Small intestine (tissue), 7 donors: ENCODE data around the gene DCAF10. TPM values are rescaled to one million over a fixed set of nuclear protein-coding genes. Genes with fewer than 3 reads are reported as not detected.
"Not testable (repeated sequence)": the region's sequence is repeated elsewhere in the genome, so short reads cannot be mapped to it uniquely, and the experiment has no call there.

Source experiments
- DNase-seq, 2 donors: peaks; one replicate each; pipeline versions ENCODE4 v3.0.0 to v3.0.0-alpha.2; 2013
- FAIRE-seq: peaks from 2 replicates; lab custom pipeline; 2012; peaks lifted over from hg19 to GRCh38; lab: Jason Lieb, UNC
- H3K27ac ChIP-seq, 3 donors: one replicate each; pipeline ENCODE4 v1.5.1; 2013; ENCODE audit warnings: low read length in 2 of 3, mild to moderate bottlenecking in 2 of 3, control low read depth in 1 of 3, inconsistent platforms in 1 of 3, low read depth in 1 of 3, moderate library complexity in 1 of 3
- H3K27me3 ChIP-seq, 3 donors: one replicate each; pipeline ENCODE4 v1.6.1; 2013; ENCODE audit warnings: low read length in 3 of 3, inconsistent platforms in 1 of 3; ENCODE audit not compliant: control insufficient read depth in 3 of 3, insufficient read depth in 3 of 3
- H3K36me3 ChIP-seq, 3 donors: one replicate each; pipeline ENCODE4 v1.6.1; 2013; ENCODE audit warnings: low read length in 3 of 3, inconsistent platforms in 1 of 3, low read depth in 1 of 3, mild to moderate bottlenecking in 1 of 3, moderate library complexity in 1 of 3; ENCODE audit not compliant: control insufficient read depth in 3 of 3, insufficient read depth in 2 of 3
- H3K4me1 ChIP-seq, 3 donors: one replicate each; pipeline ENCODE4 v1.6.1; 2013; ENCODE audit warnings: low read length in 2 of 3, inconsistent platforms in 1 of 3, low read depth in 1 of 3, mild to moderate bottlenecking in 1 of 3, moderate library complexity in 1 of 3; ENCODE audit not compliant: control insufficient read depth in 3 of 3, insufficient read depth in 2 of 3
- H3K4me3 ChIP-seq, 3 donors: one replicate each; pipeline ENCODE4 v1.5.1; 2013; ENCODE audit warnings: low read length in 3 of 3, control low read depth in 1 of 3, inconsistent platforms in 1 of 3, low read depth in 1 of 3, mild to moderate bottlenecking in 1 of 3, moderate library complexity in 1 of 3
- H3K9me3 ChIP-seq, 2 donors: one replicate each; pipeline ENCODE4 v1.6.1; 2013; ENCODE audit warnings: low read depth in 1 of 2, low read length in 1 of 2; ENCODE audit not compliant: control insufficient read depth in 2 of 2, insufficient read depth in 1 of 2
- WGBS, 3 donors: extraction: QIAGEN DNeasy Blood & Tissue Kit; methylation state at CpG; one replicate each; pipeline ENCODE4 v1.1.7; 2013; 5-methylcytosine and 5-hydroxymethylcytosine counted together
- polyA plus RNA-seq, 4 donors: library from polyadenylated mRNA; stranded (reverse) in 3 of 4; unstranded in 1 of 4; fragments of 200-250 nt in 3 of 4; fragments of 120-200 nt in 1 of 4; gene quantifications; one replicate each; pipeline versions ENCODE4 v1.2.1 to v1.2.3, GENCODE V29; 2013
- donor health status: healthy with polysubstance abuse.
- donor health status: control.
- donor health status: control.
- donor health status: Bipolar disorder and iron deficiency.
- donor health status: healthy.

Gene DCAF10
- polyA plus RNA-seq, 4 donors, result 5.6 to 21.8 (median 7.5) TPM

- no peak overlapping the region for H3K4me3 ChIP-seq
- H3K27ac ChIP-seq, result no peak overlapping the region
- H3K27me3 ChIP-seq, result no peaks in the 10 kb centered on the region
- no peaks in the 10 kb centered on the region for H3K4me1 ChIP-seq
- FAIRE-seq (no peak), DNase-seq (no peak)
- H3K9me3 ChIP-seq, result no peaks in the 10 kb centered on the region
- peaks cover 8 to 17% (median 9%) of the 10 kb centered on the region in 3 donors for H3K36me3 ChIP-seq
- 92 to 96% (median 95%) methylated on average over 1 of the region's 1 CpG for WGBS, 3 donors
Observed at GRCh38 chr9:37859043-37859442, 58.4 kb downstream of the DCAF10 start.

- H3K4me1 ChIP-seq, result no peaks in the 10 kb centered on the region
- FAIRE-seq (no peak), DNase-seq (no peak)
- 88 to 95% (median 92%) methylated on average over 3 of the region's 3 CpGs for whole genome bisulfite sequencing, 3 donors
- peaks cover 8 to 10% (median 9%) of the 10 kb centered on the region in 3 donors for H3K36me3 ChIP-seq
- no peak overlapping the region for H3K27ac ChIP-seq
- no peaks in the 10 kb centered on the region for H3K27me3 ChIP-seq
- H3K4me3 ChIP-seq, result no peak overlapping the region
- H3K9me3 ChIP-seq, result no peaks in the 10 kb centered on the region
Observed at GRCh38 chr9:37862530-37862929, 61.9 kb downstream of the DCAF10 start.

GRCh38 chr9:37870081-37870798 lies 69.6 kb downstream of the DCAF10 start:
- 91 to 93% (median 93%) methylated on average over 5 of the region's 5 CpGs for WGBS, 3 donors
- no peaks in the 10 kb centered on the region for H3K9me3 ChIP-seq
- FAIRE-seq (no peak), DNase-seq (no peak)
- peaks cover 0 to 2% (median 0%) of the 10 kb centered on the region in 3 donors for H3K36me3 ChIP-seq
- no peak overlapping the region for H3K27ac ChIP-seq
- no peak overlapping the region for H3K4me3 ChIP-seq
- H3K27me3 ChIP-seq, result no peaks in the 10 kb centered on the region
- no peaks in the 10 kb centered on the region for H3K4me1 ChIP-seq

- no peak overlapping the region for H3K27ac ChIP-seq
- FAIRE-seq, result no peak
- H3K9me3 ChIP-seq, result no peaks in the 10 kb centered on the region
- H3K4me3 ChIP-seq, result no peak overlapping the region
- peak in 1 of 2 donors; percentile 12 for DNase-seq
- H3K27me3 ChIP-seq, result no peaks in the 10 kb centered on the region
- peaks cover 0 to 2% (median 0%) of the 10 kb centered on the region in 3 donors for H3K36me3 ChIP-seq
- no peaks in the 10 kb centered on the region for H3K4me1 ChIP-seq
- WGBS, 3 donors, result 59 to 67% (median 66%) methylated on average over 5 of the region's 5 CpGs
Observed at GRCh38 chr9:37870799-37871176, 70.2 kb downstream of the DCAF10 start.

GRCh38 chr9:37873955-37874354 lies 73.4 kb downstream of the DCAF10 start:
- peaks cover 0 to 3% (median 0%) of the 10 kb centered on the region in 3 donors for H3K36me3 ChIP-seq
- H3K27ac ChIP-seq, result no peak overlapping the region
- no peaks in the 10 kb centered on the region for H3K4me1 ChIP-seq
- WGBS, 3 donors, result 96 to 97% (median 96%) methylated on average over 2 of the region's 2 CpGs
- no peaks in the 10 kb centered on the region for H3K27me3 ChIP-seq
- no peak for FAIRE-seq
- H3K4me3 ChIP-seq, result no peak overlapping the region
- DNase-seq, result no peak
- peaks cover 0 to 10% of the 10 kb centered on the region in 2 donors for H3K9me3 ChIP-seq

GRCh38 chr9:37876376-37876775 lies 75.8 kb downstream of the DCAF10 start:
- Histone ChIP-seq H3K4me1 (no peaks in the 10 kb centered on the region), H3K4me3 (no peak overlapping the region), H3K27me3 (no peaks in the 10 kb centered on the region), H3K9me3 (peaks cover 0 to 10% of the 10 kb centered on the region in 2 donors), H3K27ac (no peak overlapping the region), H3K36me3 (peaks cover 2 to 18% (median 2%) of the 10 kb centered on the region in 3 donors)
- WGBS, 3 donors, result 82 to 100% (median 97%) methylated on average over 1 of the region's 1 CpG
- DNase-seq (no peak), FAIRE-seq (no peak)

- Histone ChIP-seq H3K9me3 (peaks cover 0 to 10% of the 10 kb centered on the region in 2 donors), H3K27ac (no peak overlapping the region), H3K4me1 (no peaks in the 10 kb centered on the region), H3K27me3 (no peaks in the 10 kb centered on the region), H3K4me3 (no peak overlapping the region), H3K36me3 (peaks cover 2 to 29% (median 2%) of the 10 kb centered on the region in 3 donors)
- FAIRE-seq (no peak), DNase-seq (no peak)
- 92 to 97% (median 94%) methylated on average over 2 of the region's 2 CpGs for WGBS, 3 donors
Observed at GRCh38 chr9:37880916-37881479, 80.4 kb downstream of the DCAF10 start.

GRCh38 chr9:37887977-37888583 lies 87.5 kb downstream of the DCAF10 start:
- not testable (repeated sequence) for H3K27ac ChIP-seq, H3K9me3 ChIP-seq, H3K4me1 ChIP-seq, DNase-seq, H3K4me3 ChIP-seq, FAIRE-seq, H3K27me3 ChIP-seq
- WGBS, 3 donors, result 85 to 94% (median 88%) methylated on average over 9 to 11 of the region's 11 CpGs
- peaks cover 0 to 32% (median 9%) of the 10 kb centered on the region in 3 donors for H3K36me3 ChIP-seq
